Small intestine (tissue), 7 donors: Measurements from ENCODE around the gene CCSER1. TPM values are rescaled to one million over a fixed set of nuclear protein-coding genes. Genes with fewer than 3 reads are reported as not detected.

Source experiments
- DNase-seq, 2 donors: peaks; one replicate each; pipeline versions ENCODE4 v3.0.0 to v3.0.0-alpha.2; 2013
- FAIRE-seq: peaks from 2 replicates; lab custom pipeline; 2012; peaks lifted over from hg19 to GRCh38; lab: Jason Lieb, UNC
- H3K27ac ChIP-seq, 3 donors: one replicate each; pipeline ENCODE4 v1.5.1; 2013; ENCODE audit warnings: low read length in 2 of 3, mild to moderate bottlenecking in 2 of 3, control low read depth in 1 of 3, inconsistent platforms in 1 of 3, low read depth in 1 of 3, moderate library complexity in 1 of 3
- H3K27me3 ChIP-seq, 3 donors: one replicate each; pipeline ENCODE4 v1.6.1; 2013; ENCODE audit warnings: low read length in 3 of 3, inconsistent platforms in 1 of 3; ENCODE audit not compliant: control insufficient read depth in 3 of 3, insufficient read depth in 3 of 3
- H3K36me3 ChIP-seq, 3 donors: one replicate each; pipeline ENCODE4 v1.6.1; 2013; ENCODE audit warnings: low read length in 3 of 3, inconsistent platforms in 1 of 3, low read depth in 1 of 3, mild to moderate bottlenecking in 1 of 3, moderate library complexity in 1 of 3; ENCODE audit not compliant: control insufficient read depth in 3 of 3, insufficient read depth in 2 of 3
- H3K4me1 ChIP-seq, 3 donors: one replicate each; pipeline ENCODE4 v1.6.1; 2013; ENCODE audit warnings: low read length in 2 of 3, inconsistent platforms in 1 of 3, low read depth in 1 of 3, mild to moderate bottlenecking in 1 of 3, moderate library complexity in 1 of 3; ENCODE audit not compliant: control insufficient read depth in 3 of 3, insufficient read depth in 2 of 3
- H3K4me3 ChIP-seq, 3 donors: one replicate each; pipeline ENCODE4 v1.5.1; 2013; ENCODE audit warnings: low read length in 3 of 3, control low read depth in 1 of 3, inconsistent platforms in 1 of 3, low read depth in 1 of 3, mild to moderate bottlenecking in 1 of 3, moderate library complexity in 1 of 3
- H3K9me3 ChIP-seq, 2 donors: one replicate each; pipeline ENCODE4 v1.6.1; 2013; ENCODE audit warnings: low read depth in 1 of 2, low read length in 1 of 2; ENCODE audit not compliant: control insufficient read depth in 2 of 2, insufficient read depth in 1 of 2
- WGBS, 3 donors: extraction: QIAGEN DNeasy Blood & Tissue Kit; methylation state at CpG; one replicate each; pipeline ENCODE4 v1.1.7; 2013; 5-methylcytosine and 5-hydroxymethylcytosine counted together
- polyA plus RNA-seq, 4 donors: library from polyadenylated mRNA; stranded (reverse) in 3 of 4; unstranded in 1 of 4; fragments of 200-250 nt in 3 of 4; fragments of 120-200 nt in 1 of 4; gene quantifications; one replicate each; pipeline versions ENCODE4 v1.2.1 to v1.2.3, GENCODE V29; 2013
- donor health status: healthy with polysubstance abuse.
- donor health status: control.
- donor health status: control.
- donor health status: Bipolar disorder and iron deficiency.
- donor health status: healthy.

Gene CCSER1
- polyA plus RNA-seq, 4 donors, result 3.5 to 8.7 (median 5.7) TPM

GRCh38 chr4:90958256-90958895 lies 831.2 kb downstream of the CCSER1 start:
- DNase-seq (peak in 1 of 2 donors; percentile 70), FAIRE-seq (no peak)
- no peaks in the 10 kb centered on the region for H3K27me3 ChIP-seq
- no peak overlapping the region for H3K4me3 ChIP-seq
- H3K9me3 ChIP-seq, result no peaks in the 10 kb centered on the region
- H3K36me3 ChIP-seq, result no peaks in the 10 kb centered on the region
- H3K27ac ChIP-seq, result peak overlapping the region in 1 of 3 donors; percentile 68
- peaks cover 0 to 5% (median 0%) of the 10 kb centered on the region in 3 donors for H3K4me1 ChIP-seq
- WGBS, 3 donors, result 57 to 79% (median 74%) methylated on average over 3 of the region's 3 CpGs

GRCh38 chr4:90960433-90960832 lies 833.2 kb downstream of the CCSER1 start:
- H3K4me3 ChIP-seq, result no peak overlapping the region
- FAIRE-seq (no peak), DNase-seq (no peak)
- H3K27ac ChIP-seq, result no peak overlapping the region
- peaks cover 0 to 14% of the 10 kb centered on the region in 2 donors for H3K9me3 ChIP-seq
- H3K27me3 ChIP-seq, result no peaks in the 10 kb centered on the region
- H3K4me1 ChIP-seq, result peaks cover 0 to 5% (median 0%) of the 10 kb centered on the region in 3 donors
- no peaks in the 10 kb centered on the region for H3K36me3 ChIP-seq
- WGBS, 3 donors, result 79 to 90% (median 89%) methylated on average over 3 of the region's 3 CpGs

GRCh38 chr4:90960840-90961239 lies 833.6 kb downstream of the CCSER1 start:
- no peak for FAIRE-seq
- Histone ChIP-seq H3K4me3 (no peak overlapping the region), H3K9me3 (peaks cover 0 to 14% of the 10 kb centered on the region in 2 donors), H3K27ac (no peak overlapping the region), H3K36me3 (no peaks in the 10 kb centered on the region), H3K4me1 (peaks cover 0 to 5% (median 0%) of the 10 kb centered on the region in 3 donors), H3K27me3 (no peaks in the 10 kb centered on the region)
- no peak for DNase-seq
- 93 to 100% (median 97%) methylated on average over 1 of the region's 1 CpG for WGBS, 3 donors

GRCh38 chr4:90970021-90970420 lies 842.8 kb downstream of the CCSER1 start:
- H3K36me3 ChIP-seq, result no peaks in the 10 kb centered on the region
- no peak overlapping the region for H3K4me3 ChIP-seq
- H3K4me1 ChIP-seq, result no peaks in the 10 kb centered on the region
- no peak for DNase-seq
- H3K27me3 ChIP-seq, result no peaks in the 10 kb centered on the region
- 72 to 82% (median 78%) methylated on average over 2 of the region's 2 CpGs for WGBS, 3 donors
- no peak for FAIRE-seq
- H3K27ac ChIP-seq, result no peak overlapping the region
- H3K9me3 ChIP-seq, result peaks cover 0 to 12% of the 10 kb centered on the region in 2 donors

- H3K4me1 ChIP-seq, result no peaks in the 10 kb centered on the region
- H3K4me3 ChIP-seq, result no peak overlapping the region
- FAIRE-seq (no peak), DNase-seq (no peak)
- 63 to 83% (median 76%) methylated on average over 3 of the region's 3 CpGs for WGBS, 3 donors
- no peaks in the 10 kb centered on the region for H3K9me3 ChIP-seq
- no peak overlapping the region for H3K27ac ChIP-seq
- no peaks in the 10 kb centered on the region for H3K27me3 ChIP-seq
- no peaks in the 10 kb centered on the region for H3K36me3 ChIP-seq
Observed at GRCh38 chr4:90977726-90978125, 850.5 kb downstream of the CCSER1 start.

GRCh38 chr4:90979556-90979955 lies 852.4 kb downstream of the CCSER1 start:
- Histone ChIP-seq H3K27ac (no peak overlapping the region), H3K36me3 (no peaks in the 10 kb centered on the region), H3K27me3 (no peaks in the 10 kb centered on the region), H3K4me1 (no peaks in the 10 kb centered on the region), H3K9me3 (no peaks in the 10 kb centered on the region), H3K4me3 (no peak overlapping the region)
- DNase-seq (no peak), FAIRE-seq (no peak)
- WGBS, 3 donors, result 91 to 94% (median 94%) methylated on average over 6 of the region's 6 CpGs

- Histone ChIP-seq H3K4me1 (no peaks in the 10 kb centered on the region), H3K27ac (no peak overlapping the region), H3K36me3 (no peaks in the 10 kb centered on the region), H3K27me3 (no peaks in the 10 kb centered on the region), H3K9me3 (no peaks in the 10 kb centered on the region), H3K4me3 (no peak overlapping the region)
- FAIRE-seq, result no peak
- DNase-seq, result no peak
- WGBS, 3 donors, result 79 to 83% (median 81%) methylated on average over 2 of the region's 2 CpGs
Observed at GRCh38 chr4:90982813-90983212, 855.6 kb downstream of the CCSER1 start.

- no peaks in the 10 kb centered on the region for H3K4me1 ChIP-seq
- FAIRE-seq (no peak), DNase-seq (no peak)
- no peak overlapping the region for H3K27ac ChIP-seq
- H3K27me3 ChIP-seq, result no peaks in the 10 kb centered on the region
- no peaks in the 10 kb centered on the region for H3K9me3 ChIP-seq
- WGBS, 3 donors, result 35 to 60% (median 50%) methylated on average over 2 of the region's 2 CpGs
- H3K4me3 ChIP-seq, result no peak overlapping the region
- H3K36me3 ChIP-seq, result no peaks in the 10 kb centered on the region
Observed at GRCh38 chr4:90990284-90990683, 863.1 kb downstream of the CCSER1 start.

- peaks cover 0 to 1% of the 10 kb centered on the region in 2 donors for H3K9me3 ChIP-seq
- no peaks in the 10 kb centered on the region for H3K27me3 ChIP-seq
- no peak for DNase-seq
- H3K4me1 ChIP-seq, result no peaks in the 10 kb centered on the region
- no peak for FAIRE-seq
- 77 to 86% (median 82%) methylated on average over 2 of the region's 2 CpGs for WGBS, 3 donors
- no peak overlapping the region for H3K27ac ChIP-seq
- no peak overlapping the region for H3K4me3 ChIP-seq
- no peaks in the 10 kb centered on the region for H3K36me3 ChIP-seq
Observed at GRCh38 chr4:90992213-90992612, 865.0 kb downstream of the CCSER1 start.
